ENCODE measurements around the gene ZSCAN5A. TPM values are rescaled to one million over a fixed set of nuclear protein-coding genes. Genes with fewer than 3 reads are reported as not detected.

ZSCAN5A gene
- total and polyA plus RNA-seq, 10 of the 15 experiments (the other 5 are each of a cell fraction or from before 2014, with no cell fraction given) = 5.5 to 12.0 (median 8.7) TPM

GRCh38 chr19:56304243-56304642, 10.4 kb downstream of the ZSCAN5A start (continued):
- TF ChIP-seq ZNF687 (IDR thresholded peaks at IDR 0.05) = no peak

- Histone ChIP-seq H4K20me1 (ENCODE audit: control insufficient read depth, insufficient read depth) (no peaks in the 10 kb centered on the region), H3K36me3 (ENCODE audit: control insufficient read depth in 2 of 2, insufficient read depth in 2 of 2, low read length in 1 of 2) (peaks cover 0 to 4% of the 10 kb centered on the region in 2 experiments; a peak in 1 of 4 replicates), H3K27me3 (replicated peaks in 1 of 2; ENCODE audit: control insufficient read depth in 2 of 2, insufficient read depth in 2 of 2, low read length in 1 of 2) (no peaks in the 10 kb centered on the region), H3K79me2 (ENCODE audit: control insufficient read depth, insufficient read depth, low read length) (no peaks in the 10 kb centered on the region), H3K27ac (ENCODE audit: control insufficient read depth, insufficient read depth) (no peak overlapping the region), H3K4me1 (ENCODE audit: control insufficient read depth, insufficient read depth, low read length) (no peaks in the 10 kb centered on the region), H2AFZ (ENCODE audit: control insufficient read depth, low read depth, low read length) (no peak overlapping the region), H3K4me3 (no peak overlapping the region), H3K9ac (ENCODE audit: control insufficient read depth, insufficient read depth, low read length) (no peak overlapping the region), H3K9me3 (replicated peaks; ENCODE audit: control insufficient read depth, insufficient read depth, low read length) (no peaks in the 10 kb centered on the region), H3K4me2 (ENCODE audit: control insufficient read depth, insufficient read depth) (no peak overlapping the region)
- BruUV-seq (replicated peaks) = no TSS peak
- ChIA-PET CTCF (interaction anchor here (1.5 kb wide), 1 partner anchor 11 kb away, joined by 4 read pairs; no protein-coding TSS in a partner anchor), RAD21 (ENCODE audit: unreplicated experiment) (no interaction called here), POLR2A (no interaction called here), SMC1A (ENCODE audit: uncharacterized antibody, unreplicated experiment) (no interaction called here)
- ATAC-seq = no peak
- WGBS (ENCODE audit: insufficient coverage, insufficient replicate concordance, low lambda C conversion rate, missing lambda C conversion rate) = 67% methylated on average over 7 of the region's 9 CpGs
- intact Hi-C loops (cut with micrococcal nuclease; ENCODE audit: unreplicated experiment) (no loop called here), in situ Hi-C loops (cut with MboI) (no loop called here)
- no peak for FAIRE-seq
- DNase-seq (ENCODE audit: low read depth, low spot score) = no peak
- TF ChIP-seq SIN3A (IDR thresholded peaks at IDR 0.05; ENCODE audit: low read depth, low read length) (no peak), IKZF1 (conservative IDR thresholded peaks at IDR 0.05) (no peak), USF1 (IDR thresholded peaks at IDR 0.05; ENCODE audit: borderline replicate concordance, extremely low read length, insufficient read depth, low read depth, low read length) (no peak), SREBF1 (IDR thresholded peaks at IDR 0.05; ENCODE audit: low read length) (no peak), RFX5 (IDR thresholded peaks at IDR 0.05; ENCODE audit: low read depth, low read length) (no peak), NFYB (IDR thresholded peaks at IDR 0.05; ENCODE audit: insufficient read depth, low read depth, low read length) (no peak), DPF2 (IDR thresholded peaks at IDR 0.05) (no peak), CEBPZ (IDR thresholded peaks at IDR 0.05; ENCODE audit: low read depth, low read length) (no peak), POU2F2 (IDR thresholded peaks at IDR 0.05; ENCODE audit: borderline replicate concordance, low read depth, low read length) (no peak), ZSCAN29 (IDR thresholded peaks at IDR 0.05) (no peak), ASH2L (IDR thresholded peaks at IDR 0.05; ENCODE audit: borderline replicate concordance, low read depth) (no peak), BRCA1 (IDR thresholded peaks at IDR 0.05; ENCODE audit: low read depth, low read length) (no peak), TCF3 (IDR thresholded peaks at IDR 0.05; ENCODE audit: borderline replicate concordance, insufficient read depth, low read depth, low read length) (no peak), MEF2A (IDR thresholded peaks at IDR 0.05; ENCODE audit: insufficient read depth, low read depth, low read length) (no peak)
Observed at GRCh38 chr19:56301886-56302620, 12.6 kb downstream of the ZSCAN5A start.

Data from GM12878 (cell line).